HL-60 (cell line): Measurements from ENCODE around the gene TSPEAR.

ENCODE experiments used
- CTCF ChIP-seq: IDR thresholded peaks from one replicate; pipeline ENCODE4 v1.5.1; 2011; ENCODE audit warnings: low read length, control low read depth, inconsistent platforms; ENCODE audit not compliant: insufficient read depth
- POLR2AphosphoS5 ChIP-seq: IDR thresholded peaks from 2 replicates; pipeline ENCODE4 v1.6.1; 2012; ENCODE audit warnings: low read depth
- REST ChIP-seq: IDR thresholded peaks from 2 replicates; pipeline ENCODE4 v1.6.1; 2012; ENCODE audit warnings: low read depth; ENCODE audit not compliant: insufficient replicate concordance

DNA sequence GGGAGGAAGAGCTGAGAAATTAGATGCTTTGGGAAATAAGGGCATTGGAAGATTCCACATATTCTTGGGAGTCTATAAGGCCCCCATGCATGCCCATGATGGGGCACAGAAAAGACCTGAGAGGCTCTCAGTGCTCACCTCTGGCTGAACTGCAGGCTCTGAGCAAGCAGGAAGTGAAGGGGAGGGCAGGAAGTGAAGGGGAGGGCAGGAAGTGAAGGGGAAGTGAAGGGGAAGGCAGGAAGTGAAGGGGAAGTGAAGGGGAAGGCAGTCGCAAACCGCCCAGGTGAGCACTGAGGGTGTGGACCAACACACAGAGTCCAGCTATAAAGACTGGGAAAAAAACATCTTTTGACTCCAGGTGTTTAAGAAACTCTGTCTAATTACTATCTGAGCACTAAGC lies 80.9 kb downstream of the TSPEAR start:
- TF ChIP-seq CTCF = no peak
- no peak for TF ChIP-seq POLR2AphosphoS5
- TF ChIP-seq REST = no peak
